Panc1 (cell line): ENCODE data around the gene TVP23A. TPM values are rescaled to one million over a fixed set of nuclear protein-coding genes. Genes with fewer than 3 reads are reported as not detected.

ENCODE experiments used
- ATAC-seq: fragments of 200-7000 bp; cut with Tn5 transposase; 2 replicates; pipeline ENCODE4 v1.9.1; 2020; ENCODE audit warnings: mild to moderate bottlenecking, moderate library complexity
- BruUV-seq: library from RNA; stranded (reverse); fragments of 400-500 nt; replicated peaks from 2 replicates; lab custom pipeline; 2021; lab: Mats Ljungman, UMichigan
- CTCF ChIA-PET: fragments of 300-600 bp; sonication (Branson Sonifier 250); formaldehyde crosslinking; loops from one replicate; lab custom pipeline; 2022; ENCODE audit warnings: antibody characterized with exemption; lab: Charles Lee
- POLR2A ChIA-PET: fragments of 300-600 bp; sonication (Branson Sonifier 250); formaldehyde crosslinking; loops from one replicate; lab custom pipeline; 2022; ENCODE audit warnings: antibody characterized with exemption; lab: Charles Lee
- DNase-seq: peaks from one replicate; pipeline ENCODE4 v3.0.0-alpha.2; 2010; ENCODE audit warnings: low read depth, low spot score
- H3K27ac ChIP-seq: 2 replicates; pipeline ENCODE4 v1.5.1; 2011; ENCODE audit warnings: mild to moderate bottlenecking, low read length, inconsistent platforms
- H3K27me3 ChIP-seq: fragments of 200-500 bp; sonication (Bioruptor generic); 2 replicates; pipeline ENCODE4 v1.6.0; 2014; ENCODE audit warnings: low read length, inconsistent platforms; ENCODE audit not compliant: control insufficient read depth, insufficient read depth
- H3K36me3 ChIP-seq: fragments of 200-500 bp; sonication (Bioruptor generic); 2 replicates; pipeline ENCODE4 v1.5.1; 2014; ENCODE audit warnings: inconsistent platforms, mild to moderate bottlenecking, low read length, moderate library complexity; ENCODE audit not compliant: control insufficient read depth, insufficient read depth
- H3K4me1 ChIP-seq: 2 replicates; pipeline ENCODE4 v1.5.1; 2011; ENCODE audit warnings: inconsistent platforms, mild to moderate bottlenecking, low read length, moderate library complexity; ENCODE audit not compliant: control insufficient read depth, insufficient read depth
- H3K4me3 ChIP-seq, 2 experiments: 2 replicates each; pipeline ENCODE4 v1.5.1; 2011 to 2012; ENCODE audit warnings: low read depth in 2 of 2, low read length in 2 of 2, mild to moderate bottlenecking in 2 of 2, inconsistent platforms in 1 of 2, moderate library complexity in 1 of 2
- H3K9me3 ChIP-seq: fragments of 200-500 bp; sonication (Bioruptor generic); 2 replicates; pipeline ENCODE4 v1.5.1; 2014; ENCODE audit warnings: low read depth, mild to moderate bottlenecking, inconsistent platforms, low read length, moderate library complexity; ENCODE audit not compliant: control insufficient read depth, insufficient read depth
- CTCF ChIP-seq: fragments of 450-650 bp; IDR thresholded peaks from 2 replicates; pipeline ENCODE4 v1.5.1; 2017; ENCODE audit warnings: mild to moderate bottlenecking
- POLR2AphosphoS5 ChIP-seq: IDR thresholded peaks from 2 replicates; pipeline ENCODE4 v1.6.1; 2012; ENCODE audit warnings: mild to moderate bottlenecking, low read depth, low read length, moderate library complexity
- REST ChIP-seq, 2 experiments: IDR thresholded peaks; 2 replicates each; pipeline ENCODE4 v1.6.1; 2011 to 2012; ENCODE audit warnings: low read depth in 2 of 2, control low read depth in 1 of 2, low read length in 1 of 2, mild to moderate bottlenecking in 1 of 2, moderate library complexity in 1 of 2; ENCODE audit not compliant: insufficient read depth in 1 of 2
- SIN3A ChIP-seq: IDR thresholded peaks from 2 replicates; pipeline ENCODE4 v1.6.1; 2012; ENCODE audit warnings: low read depth, mild to moderate bottlenecking, low read length, moderate library complexity, borderline replicate concordance; ENCODE audit not compliant: insufficient read depth
- TCF7L2 ChIP-seq: IDR thresholded peaks from 2 replicates; pipeline ENCODE4 v1.6.1; 2011; ENCODE audit warnings: mild to moderate bottlenecking, low read depth, low read length, inconsistent platforms
- in situ Hi-C: cut with HindIII; loops from 2 replicates; pipeline ENCODE4 v1.10.0; 2016; ENCODE audit warnings: low sequenced_read_pairs, low pct_unique_long_range_greater_than_20kb
- intact Hi-C: fragments of 100-400 bp; cut with micrococcal nuclease; formaldehyde crosslinking; loops from one replicate; pipeline ENCODE4 v1.10.0; 2022; ENCODE audit not compliant: unreplicated experiment
- total RNA-seq: library from RNA; stranded (reverse); gene quantifications from one replicate; pipeline ENCODE4 v1.2.1, GENCODE V29; 2021; ENCODE audit not compliant: unreplicated experiment

Gene TVP23A
- total RNA-seq, 1 experiment from 2014 or later = not detected

GRCh38 chr16:10754941-10755340, 63.7 kb downstream of the TVP23A start:
- DNase-seq = no peak

GRCh38 chr16:10753670-10754069, 64.9 kb downstream of the TVP23A start:
- CTCF ChIA-PET = no interaction called here
- in situ Hi-C loops (no loop called here), intact Hi-C loops (no loop called here)
- no peaks in the 10 kb centered on the region for H3K27me3 ChIP-seq
- POLR2A ChIA-PET = no interaction called here
- no peak overlapping the region for H3K27ac ChIP-seq
- H3K36me3 ChIP-seq = no peaks in the 10 kb centered on the region
- H3K9me3 ChIP-seq = no peaks in the 10 kb centered on the region
- no peak overlapping the region for H3K4me3 ChIP-seq
- ATAC-seq (no peak), DNase-seq (no peak)
- no peaks in the 10 kb centered on the region for H3K4me1 ChIP-seq
- BruUV-seq = no TSS peak
- TF ChIP-seq POLR2AphosphoS5 (no peak), TCF7L2 (no peak)

More at GRCh38 chr16:10754941-10755340, 63.7 kb downstream of the TVP23A start:
- Histone ChIP-seq H3K4me1 (no peaks in the 10 kb centered on the region), H3K27me3 (no peaks in the 10 kb centered on the region), H3K9me3 (no peaks in the 10 kb centered on the region), H3K36me3 (no peaks in the 10 kb centered on the region), H3K4me3 (no peak overlapping the region), H3K27ac (no peak overlapping the region)
- no TSS peak for BruUV-seq
- intact Hi-C loops = no loop called here
- POLR2A ChIA-PET = no interaction called here
- ATAC-seq = peak; percentile 77; the same call in 1 of the 2 replicates
- CTCF ChIA-PET = interaction anchor here (1.3 kb wide), 1 partner anchor 209 kb away, joined by 5 read pairs; no protein-coding TSS in a partner anchor
- TF ChIP-seq SIN3A (no peak), POLR2AphosphoS5 (no peak), CTCF (no peak), REST (IDR thresholded peaks at IDR 0.05; ENCODE audit: insufficient read depth in 1 of 2, low read depth in 2 of 2, low read length in 1 of 2) (no peak), TCF7L2 (no peak)
- in situ Hi-C loops = no loop called here

- Histone ChIP-seq H3K36me3 (no peaks in the 10 kb centered on the region), H3K4me1 (no peaks in the 10 kb centered on the region), H3K27me3 (no peaks in the 10 kb centered on the region), H3K4me3 (no peak overlapping the region), H3K9me3 (no peaks in the 10 kb centered on the region), H3K27ac (no peak overlapping the region)
- ChIA-PET POLR2A (no interaction called here), CTCF (no interaction called here)
- BruUV-seq = no TSS peak
- TF ChIP-seq TCF7L2 (no peak), REST (IDR thresholded peaks at IDR 0.05; ENCODE audit: insufficient read depth in 1 of 2, low read depth in 2 of 2, low read length in 1 of 2) (no peak), POLR2AphosphoS5 (no peak), CTCF (no peak), SIN3A (no peak)
- no peak for ATAC-seq
- DNase-seq = no peak
- in situ Hi-C loops (no loop called here), intact Hi-C loops (no loop called here)
Measured at GRCh38 chr16:10752843-10753523, 65.6 kb downstream of the TVP23A start.
